SK-N-SH treated with all-trans-retinoic acid at 6 μM for 48 hours (cell line): ENCODE data around the gene TOMM40.

Experiments used
- GLIS3 ChIP-seq: fragments of 250-450 bp; sonication (Bioruptor Pico); IDR thresholded peaks from 2 replicates; pipeline ENCODE4 v1.5.0; 2020; ENCODE audit warnings: mild to moderate bottlenecking, moderate library complexity
- ISL1 ChIP-seq: fragments of 250-450 bp; sonication (Bioruptor Pico); IDR thresholded peaks from 2 replicates; pipeline ENCODE4 v2.1.2; 2022; ENCODE audit warnings: mild to moderate bottlenecking, moderate library complexity
- SNAI2 ChIP-seq: fragments of 250-450 bp; sonication (Bioruptor Pico); IDR thresholded peaks from 2 replicates; pipeline ENCODE4 v1.5.0; 2020; ENCODE audit warnings: mild to moderate bottlenecking, moderate library complexity
- TCF4 ChIP-seq: fragments of 250-450 bp; sonication (Bioruptor Pico); IDR thresholded peaks from 2 replicates; pipeline ENCODE4 v1.8.0; 2021; ENCODE audit warnings: mild to moderate bottlenecking, moderate library complexity, borderline replicate concordance
- ZC3H10 ChIP-seq: fragments of 250-450 bp; sonication (Bioruptor Pico); IDR thresholded peaks from 2 replicates; pipeline ENCODE4 v1.5.1; 2021; ENCODE audit warnings: mild to moderate bottlenecking, moderate library complexity
- ZFP3 ChIP-seq: fragments of 250-450 bp; sonication (Bioruptor Pico); IDR thresholded peaks from 2 replicates; pipeline ENCODE4 v1.5.0; 2020; ENCODE audit warnings: mild to moderate bottlenecking, moderate library complexity
- ZNF565 ChIP-seq: fragments of 450-650 bp; formaldehyde crosslinking; conservative IDR thresholded peaks from 2 replicates; pipeline ENCODE4 v1.5.0; 2020; ENCODE audit warnings: low read depth, mild to moderate bottlenecking, moderate library complexity
- ZNF8 ChIP-seq: fragments of 450-650 bp; formaldehyde crosslinking; IDR thresholded peaks from 2 replicates; pipeline ENCODE4 v1.5.0; 2020; ENCODE audit warnings: mild to moderate bottlenecking, moderate library complexity
- TF ChIP-seq, protein P1 (sequence below): fragments of 250-450 bp; sonication (Bioruptor Pico); IDR thresholded peaks from 2 replicates; pipeline ENCODE4 v1.8.0; 2020; ENCODE audit warnings: mild to moderate bottlenecking, moderate library complexity, borderline replicate concordance
- TF ChIP-seq, protein P2 (sequence below): fragments of 250-450 bp; sonication (Bioruptor Pico); IDR thresholded peaks from 2 replicates; pipeline ENCODE4 v1.5.0; 2020; ENCODE audit warnings: mild to moderate bottlenecking, moderate library complexity
- TF ChIP-seq, protein P3 (sequence below): fragments of 250-450 bp; sonication (Bioruptor Pico); IDR thresholded peaks from 2 replicates; pipeline ENCODE4 v1.5.1; 2020; ENCODE audit warnings: low read depth, mild to moderate bottlenecking, moderate library complexity

DNA sequence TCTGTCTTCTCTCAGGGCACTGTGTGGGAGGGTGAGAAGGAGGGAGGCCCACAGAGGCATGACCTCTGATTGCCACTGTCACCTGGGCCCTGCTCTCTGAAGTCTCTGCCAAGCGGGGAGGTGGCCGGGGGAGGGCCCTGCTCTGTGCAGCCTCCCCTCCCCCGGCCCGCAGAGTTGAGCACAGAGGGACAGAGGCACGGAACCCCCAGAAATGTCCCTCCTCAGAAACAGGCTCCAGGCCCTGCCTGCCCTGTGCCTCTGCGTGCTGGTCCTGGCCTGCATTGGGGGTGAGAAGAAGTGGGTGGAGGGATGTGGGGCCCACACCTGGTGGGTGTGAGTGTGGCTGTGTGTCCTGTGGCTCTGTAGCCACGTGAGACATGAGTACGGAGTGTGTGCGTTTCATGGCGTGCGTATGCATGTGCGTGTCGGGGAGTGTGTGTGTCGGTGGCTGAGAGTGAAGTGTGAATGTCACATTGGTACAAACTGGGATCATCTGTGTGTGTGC, 51.1 kb downstream of the TOMM40 start, which contains the start of gene APOC4:
- TF ChIP-seq ZNF565 (CRISPR knock-in tag) (no peak), GLIS3 (CRISPR knock-in tag) (no peak), ZC3H10 (CRISPR knock-in tag) (no peak), SNAI2 (no peak), ISL1 (no peak), ZFP3 (CRISPR knock-in tag) (no peak), ZNF8 (no peak), TCF4 (CRISPR knock-in tag) (no peak)
- TF ChIP-seq, protein P1, sequence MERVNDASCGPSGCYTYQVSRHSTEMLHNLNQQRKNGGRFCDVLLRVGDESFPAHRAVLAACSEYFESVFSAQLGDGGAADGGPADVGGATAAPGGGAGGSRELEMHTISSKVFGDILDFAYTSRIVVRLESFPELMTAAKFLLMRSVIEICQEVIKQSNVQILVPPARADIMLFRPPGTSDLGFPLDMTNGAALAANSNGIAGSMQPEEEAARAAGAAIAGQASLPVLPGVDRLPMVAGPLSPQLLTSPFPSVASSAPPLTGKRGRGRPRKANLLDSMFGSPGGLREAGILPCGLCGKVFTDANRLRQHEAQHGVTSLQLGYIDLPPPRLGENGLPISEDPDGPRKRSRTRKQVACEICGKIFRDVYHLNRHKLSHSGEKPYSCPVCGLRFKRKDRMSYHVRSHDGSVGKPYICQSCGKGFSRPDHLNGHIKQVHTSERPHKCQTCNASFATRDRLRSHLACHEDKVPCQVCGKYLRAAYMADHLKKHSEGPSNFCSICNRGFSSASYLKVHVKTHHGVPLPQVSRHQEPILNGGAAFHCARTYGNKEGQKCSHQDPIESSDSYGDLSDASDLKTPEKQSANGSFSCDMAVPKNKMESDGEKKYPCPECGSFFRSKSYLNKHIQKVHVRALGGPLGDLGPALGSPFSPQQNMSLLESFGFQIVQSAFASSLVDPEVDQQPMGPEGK, result no peak
- TF ChIP-seq, protein P2, sequence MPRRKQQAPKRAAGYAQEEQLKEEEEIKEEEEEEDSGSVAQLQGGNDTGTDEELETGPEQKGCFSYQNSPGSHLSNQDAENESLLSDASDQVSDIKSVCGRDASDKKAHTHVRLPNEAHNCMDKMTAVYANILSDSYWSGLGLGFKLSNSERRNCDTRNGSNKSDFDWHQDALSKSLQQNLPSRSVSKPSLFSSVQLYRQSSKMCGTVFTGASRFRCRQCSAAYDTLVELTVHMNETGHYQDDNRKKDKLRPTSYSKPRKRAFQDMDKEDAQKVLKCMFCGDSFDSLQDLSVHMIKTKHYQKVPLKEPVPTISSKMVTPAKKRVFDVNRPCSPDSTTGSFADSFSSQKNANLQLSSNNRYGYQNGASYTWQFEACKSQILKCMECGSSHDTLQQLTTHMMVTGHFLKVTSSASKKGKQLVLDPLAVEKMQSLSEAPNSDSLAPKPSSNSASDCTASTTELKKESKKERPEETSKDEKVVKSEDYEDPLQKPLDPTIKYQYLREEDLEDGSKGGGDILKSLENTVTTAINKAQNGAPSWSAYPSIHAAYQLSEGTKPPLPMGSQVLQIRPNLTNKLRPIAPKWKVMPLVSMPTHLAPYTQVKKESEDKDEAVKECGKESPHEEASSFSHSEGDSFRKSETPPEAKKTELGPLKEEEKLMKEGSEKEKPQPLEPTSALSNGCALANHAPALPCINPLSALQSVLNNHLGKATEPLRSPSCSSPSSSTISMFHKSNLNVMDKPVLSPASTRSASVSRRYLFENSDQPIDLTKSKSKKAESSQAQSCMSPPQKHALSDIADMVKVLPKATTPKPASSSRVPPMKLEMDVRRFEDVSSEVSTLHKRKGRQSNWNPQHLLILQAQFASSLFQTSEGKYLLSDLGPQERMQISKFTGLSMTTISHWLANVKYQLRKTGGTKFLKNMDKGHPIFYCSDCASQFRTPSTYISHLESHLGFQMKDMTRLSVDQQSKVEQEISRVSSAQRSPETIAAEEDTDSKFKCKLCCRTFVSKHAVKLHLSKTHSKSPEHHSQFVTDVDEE (CRISPR knock-in tag), result no peak
- TF ChIP-seq, protein P3, sequence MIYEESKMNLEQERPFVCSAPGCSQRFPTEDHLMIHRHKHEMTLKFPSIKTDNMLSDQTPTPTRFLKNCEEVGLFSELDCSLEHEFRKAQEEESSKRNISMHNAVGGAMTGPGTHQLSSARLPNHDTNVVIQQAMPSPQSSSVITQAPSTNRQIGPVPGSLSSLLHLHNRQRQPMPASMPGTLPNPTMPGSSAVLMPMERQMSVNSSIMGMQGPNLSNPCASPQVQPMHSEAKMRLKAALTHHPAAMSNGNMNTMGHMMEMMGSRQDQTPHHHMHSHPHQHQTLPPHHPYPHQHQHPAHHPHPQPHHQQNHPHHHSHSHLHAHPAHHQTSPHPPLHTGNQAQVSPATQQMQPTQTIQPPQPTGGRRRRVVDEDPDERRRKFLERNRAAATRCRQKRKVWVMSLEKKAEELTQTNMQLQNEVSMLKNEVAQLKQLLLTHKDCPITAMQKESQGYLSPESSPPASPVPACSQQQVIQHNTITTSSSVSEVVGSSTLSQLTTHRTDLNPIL (CRISPR knock-in tag), result no peak
